ENCODE data around the gene TRPM7.

- no peak for TF ChIP-seq SUZ12 (IDR thresholded peaks at IDR 0.05; ENCODE audit: extremely low read depth, insufficient read depth, insufficient read length)
- TF ChIP-seq YY1 (IDR thresholded peaks at IDR 0.05; ENCODE audit: insufficient read depth, insufficient read length) = no peak
These were observed 173.6 kb downstream of the TRPM7 start for GRCh38 chr15:50513001-50513400.
